Measurements from ENCODE around the gene TWF1. TPM values are rescaled to one million over a fixed set of nuclear protein-coding genes. Genes with fewer than 3 reads are reported as not detected.
A peak's percentile ranks its signal among the peaks of the same experiment; 100 is the strongest.

Gene TWF1
- total and polyA plus RNA-seq, 2 experiments from 2014 or later = 66.0 to 162 TPM

- no peak overlapping the region for H2AFZ ChIP-seq
- H3K36me3 ChIP-seq (replicated peaks; ENCODE audit: insufficient read depth, low read depth) = no peaks in the 10 kb centered on the region
- no peak for DNase-seq (ENCODE audit: low spot score)
- H3K27ac ChIP-seq = no peak overlapping the region
- H3K79me2 ChIP-seq = peaks cover 31% of the 10 kb centered on the region
- TF ChIP-seq EZH2phosphoT487 (IDR thresholded peaks at IDR 0.05; ENCODE audit: low read depth, severe bottlenecking, unreplicated experiment) (no peak), CTCF (IDR thresholded peaks at IDR 0.05; ENCODE audit: poor library complexity) (no peak), EZH2 (IDR thresholded peaks at IDR 0.05; ENCODE audit: borderline replicate concordance) (no peak)
- H3K27me3 ChIP-seq = no peaks in the 10 kb centered on the region
- H3K9me2 ChIP-seq (replicated peaks; ENCODE audit: insufficient read depth) = no peaks in the 10 kb centered on the region
- H4K20me1 ChIP-seq (ENCODE audit: insufficient read depth, poor library complexity, severe bottlenecking) = no peaks in the 10 kb centered on the region
- H3K4me2 ChIP-seq = peak overlapping the region; percentile 80
- 84% methylated on average over 2 of the region's 2 CpGs for WGBS (ENCODE audit: low lambda C conversion rate, missing lambda C conversion rate)
- no peaks in the 10 kb centered on the region for H3K9me3 ChIP-seq (ENCODE audit: low read depth)
- peaks cover 17% of the 10 kb centered on the region for H3K4me1 ChIP-seq (ENCODE audit: insufficient read depth)
- H3K4me3 ChIP-seq = no peak overlapping the region
Observed at GRCh38 chr12:43760396-43760795, 45.7 kb downstream of the TWF1 start.

- Histone ChIP-seq H3K9me3 (ENCODE audit: low read depth) (no peaks in the 10 kb centered on the region), H4K20me1 (ENCODE audit: insufficient read depth, poor library complexity, severe bottlenecking) (no peaks in the 10 kb centered on the region), H3K9me2 (replicated peaks; ENCODE audit: insufficient read depth) (no peaks in the 10 kb centered on the region), H3K79me2 (peaks cover 31% of the 10 kb centered on the region), H3K4me2 (peak within 1 kb of the TSS; percentile 85), H2AFZ (peak within 1 kb of the TSS; percentile 87), H3K4me3 (peak within 1 kb of the TSS; percentile 81), H3K27ac (peak within 1 kb of the TSS; percentile 95), H3K4me1 (ENCODE audit: insufficient read depth) (peaks cover 17% of the 10 kb centered on the region), H3K36me3 (replicated peaks; ENCODE audit: insufficient read depth, low read depth) (no peaks in the 10 kb centered on the region), H3K27me3 (no peaks in the 10 kb centered on the region)
- 4% methylated on average over 54 of the region's 54 CpGs for WGBS (ENCODE audit: low lambda C conversion rate, missing lambda C conversion rate)
- TF ChIP-seq EZH2phosphoT487 (IDR thresholded peaks at IDR 0.05; ENCODE audit: low read depth, severe bottlenecking, unreplicated experiment) (no peak), CTCF (IDR thresholded peaks at IDR 0.05; ENCODE audit: poor library complexity) (peak; percentile 52)
- DNase-seq (ENCODE audit: low spot score) = peak; percentile 99
Observed at GRCh38 chr12:43758728-43759563, 47.2 kb downstream of the TWF1 start, which contains the start of the genes IRAK4 and PUS7L. TSS of gene IRAK4 (plus strand) at chr12:43758951. CDS start at chr12:43768112, 9,161 bp downstream. TSS of gene PUS7L (minus strand) at chr12:43758790. CDS start at chr12:43755245, 3,545 bp downstream.

DNA sequence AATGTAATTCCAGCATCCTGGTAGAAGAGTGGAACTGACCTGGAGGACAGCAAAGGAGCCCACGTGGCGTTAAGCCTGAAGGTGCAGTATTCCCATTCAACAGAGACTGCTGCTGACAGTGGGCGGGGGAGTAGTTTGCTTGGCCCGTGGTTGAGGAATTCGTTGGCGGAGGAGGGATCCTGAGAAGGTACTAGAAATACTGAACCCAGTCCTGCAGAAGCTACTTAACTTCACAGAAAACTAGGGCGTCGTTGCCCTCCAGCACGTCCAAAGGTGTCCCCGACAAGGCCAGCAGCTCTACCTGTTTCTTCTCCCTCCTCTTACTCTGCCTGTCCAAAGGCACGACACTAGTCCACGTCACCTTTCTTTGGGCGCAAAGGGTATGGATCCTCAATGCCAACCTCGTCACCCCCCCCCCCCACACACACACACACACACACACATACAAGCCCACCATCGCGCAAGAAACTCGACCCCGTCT, 47.8 kb downstream of the TWF1 start:
- Histone ChIP-seq H3K4me1 (ENCODE audit: insufficient read depth) (peaks cover 17% of the 10 kb centered on the region), H4K20me1 (ENCODE audit: insufficient read depth, poor library complexity, severe bottlenecking) (no peaks in the 10 kb centered on the region), H3K79me2 (peaks cover 35% of the 10 kb centered on the region), H3K27ac (peak overlapping the region; percentile 48), H3K9me2 (replicated peaks; ENCODE audit: insufficient read depth) (no peaks in the 10 kb centered on the region), H3K4me2 (peak overlapping the region; percentile 85), H2AFZ (peak overlapping the region; percentile 87), H3K9me3 (ENCODE audit: low read depth) (no peaks in the 10 kb centered on the region), H3K27me3 (no peaks in the 10 kb centered on the region), H3K36me3 (replicated peaks; ENCODE audit: insufficient read depth, low read depth) (no peaks in the 10 kb centered on the region), H3K4me3 (peak overlapping the region; percentile 35)
- WGBS (ENCODE audit: low lambda C conversion rate, missing lambda C conversion rate) = 10% methylated on average over 18 of the region's 18 CpGs
- TF ChIP-seq CTCF (IDR thresholded peaks at IDR 0.05; ENCODE audit: poor library complexity) (no peak), EZH2 (IDR thresholded peaks at IDR 0.05; ENCODE audit: borderline replicate concordance) (no peak), EZH2phosphoT487 (IDR thresholded peaks at IDR 0.05; ENCODE audit: low read depth, severe bottlenecking, unreplicated experiment) (no peak)
- DNase-seq (ENCODE audit: low spot score) = peak; percentile 54

Measured in hepatocyte (in vitro differentiated cells).